Measurements from ENCODE around the gene UAP1L1. TPM values are rescaled to one million over a fixed set of nuclear protein-coding genes. Genes with fewer than 3 reads are reported as not detected.

UAP1L1 gene
- total and polyA plus RNA-seq, 2 experiments from 2014 or later = 2.5 to 8.1 TPM

DNA sequence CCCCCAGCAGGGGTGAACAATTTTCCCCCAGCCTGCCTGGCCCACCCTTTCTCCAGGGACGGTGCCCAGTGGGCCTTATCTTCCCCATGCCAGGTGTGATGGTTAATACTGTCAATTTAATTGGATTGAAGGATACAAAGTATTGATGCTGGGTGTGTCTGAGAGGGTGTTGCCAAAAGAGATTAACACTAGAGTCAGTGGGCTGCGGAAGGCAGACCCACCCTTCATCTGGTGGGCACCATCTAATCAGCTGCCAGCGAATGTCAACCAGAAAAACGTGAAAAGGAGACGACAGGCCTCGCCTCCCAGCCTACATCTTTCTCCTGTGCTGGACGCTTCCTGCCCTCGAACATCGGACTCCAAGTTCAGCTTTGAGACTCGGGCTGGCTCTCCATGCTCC lies 39.8 kb upstream of the UAP1L1 start:
- Histone ChIP-seq H3K4me3 (no peak overlapping the region), H3K36me3 (ENCODE audit: insufficient read depth) (no peaks in the 10 kb centered on the region), H3K27ac (ENCODE audit: low read depth) (no peak overlapping the region), H3F3A (replicated peaks; ENCODE audit: low read depth) (no peaks in the 10 kb centered on the region), H3K9me2 (ENCODE audit: insufficient read depth) (no peaks in the 10 kb centered on the region), H3K4me2 (no peak overlapping the region), H2AFZ (no peak overlapping the region), H3K27me3 (ENCODE audit: insufficient read depth) (no peaks in the 10 kb centered on the region), H3K4me1 (ENCODE audit: insufficient read depth) (no peaks in the 10 kb centered on the region), H3K79me2 (replicated peaks; ENCODE audit: insufficient read depth) (no peaks in the 10 kb centered on the region), H4K20me1 (replicated peaks; ENCODE audit: insufficient read depth) (no peaks in the 10 kb centered on the region)
- Mint-ChIP-seq H3K27ac (no peak overlapping the region), H3K27me3 (ENCODE audit: insufficient read depth, low read depth, poor library complexity) (peaks cover 8% of the 10 kb centered on the region), H3K4me3 (no peak overlapping the region), H3K36me3 (ENCODE audit: low read depth) (no peaks in the 10 kb centered on the region; the same call in 2 of the 3 replicates), H3K4me1 (no peaks in the 10 kb centered on the region), H3K9me3 (no peaks in the 10 kb centered on the region)
- no peak for DNase-seq (ENCODE audit: low spot score)
- no peak for ATAC-seq
- TF ChIP-seq, protein P1, sequence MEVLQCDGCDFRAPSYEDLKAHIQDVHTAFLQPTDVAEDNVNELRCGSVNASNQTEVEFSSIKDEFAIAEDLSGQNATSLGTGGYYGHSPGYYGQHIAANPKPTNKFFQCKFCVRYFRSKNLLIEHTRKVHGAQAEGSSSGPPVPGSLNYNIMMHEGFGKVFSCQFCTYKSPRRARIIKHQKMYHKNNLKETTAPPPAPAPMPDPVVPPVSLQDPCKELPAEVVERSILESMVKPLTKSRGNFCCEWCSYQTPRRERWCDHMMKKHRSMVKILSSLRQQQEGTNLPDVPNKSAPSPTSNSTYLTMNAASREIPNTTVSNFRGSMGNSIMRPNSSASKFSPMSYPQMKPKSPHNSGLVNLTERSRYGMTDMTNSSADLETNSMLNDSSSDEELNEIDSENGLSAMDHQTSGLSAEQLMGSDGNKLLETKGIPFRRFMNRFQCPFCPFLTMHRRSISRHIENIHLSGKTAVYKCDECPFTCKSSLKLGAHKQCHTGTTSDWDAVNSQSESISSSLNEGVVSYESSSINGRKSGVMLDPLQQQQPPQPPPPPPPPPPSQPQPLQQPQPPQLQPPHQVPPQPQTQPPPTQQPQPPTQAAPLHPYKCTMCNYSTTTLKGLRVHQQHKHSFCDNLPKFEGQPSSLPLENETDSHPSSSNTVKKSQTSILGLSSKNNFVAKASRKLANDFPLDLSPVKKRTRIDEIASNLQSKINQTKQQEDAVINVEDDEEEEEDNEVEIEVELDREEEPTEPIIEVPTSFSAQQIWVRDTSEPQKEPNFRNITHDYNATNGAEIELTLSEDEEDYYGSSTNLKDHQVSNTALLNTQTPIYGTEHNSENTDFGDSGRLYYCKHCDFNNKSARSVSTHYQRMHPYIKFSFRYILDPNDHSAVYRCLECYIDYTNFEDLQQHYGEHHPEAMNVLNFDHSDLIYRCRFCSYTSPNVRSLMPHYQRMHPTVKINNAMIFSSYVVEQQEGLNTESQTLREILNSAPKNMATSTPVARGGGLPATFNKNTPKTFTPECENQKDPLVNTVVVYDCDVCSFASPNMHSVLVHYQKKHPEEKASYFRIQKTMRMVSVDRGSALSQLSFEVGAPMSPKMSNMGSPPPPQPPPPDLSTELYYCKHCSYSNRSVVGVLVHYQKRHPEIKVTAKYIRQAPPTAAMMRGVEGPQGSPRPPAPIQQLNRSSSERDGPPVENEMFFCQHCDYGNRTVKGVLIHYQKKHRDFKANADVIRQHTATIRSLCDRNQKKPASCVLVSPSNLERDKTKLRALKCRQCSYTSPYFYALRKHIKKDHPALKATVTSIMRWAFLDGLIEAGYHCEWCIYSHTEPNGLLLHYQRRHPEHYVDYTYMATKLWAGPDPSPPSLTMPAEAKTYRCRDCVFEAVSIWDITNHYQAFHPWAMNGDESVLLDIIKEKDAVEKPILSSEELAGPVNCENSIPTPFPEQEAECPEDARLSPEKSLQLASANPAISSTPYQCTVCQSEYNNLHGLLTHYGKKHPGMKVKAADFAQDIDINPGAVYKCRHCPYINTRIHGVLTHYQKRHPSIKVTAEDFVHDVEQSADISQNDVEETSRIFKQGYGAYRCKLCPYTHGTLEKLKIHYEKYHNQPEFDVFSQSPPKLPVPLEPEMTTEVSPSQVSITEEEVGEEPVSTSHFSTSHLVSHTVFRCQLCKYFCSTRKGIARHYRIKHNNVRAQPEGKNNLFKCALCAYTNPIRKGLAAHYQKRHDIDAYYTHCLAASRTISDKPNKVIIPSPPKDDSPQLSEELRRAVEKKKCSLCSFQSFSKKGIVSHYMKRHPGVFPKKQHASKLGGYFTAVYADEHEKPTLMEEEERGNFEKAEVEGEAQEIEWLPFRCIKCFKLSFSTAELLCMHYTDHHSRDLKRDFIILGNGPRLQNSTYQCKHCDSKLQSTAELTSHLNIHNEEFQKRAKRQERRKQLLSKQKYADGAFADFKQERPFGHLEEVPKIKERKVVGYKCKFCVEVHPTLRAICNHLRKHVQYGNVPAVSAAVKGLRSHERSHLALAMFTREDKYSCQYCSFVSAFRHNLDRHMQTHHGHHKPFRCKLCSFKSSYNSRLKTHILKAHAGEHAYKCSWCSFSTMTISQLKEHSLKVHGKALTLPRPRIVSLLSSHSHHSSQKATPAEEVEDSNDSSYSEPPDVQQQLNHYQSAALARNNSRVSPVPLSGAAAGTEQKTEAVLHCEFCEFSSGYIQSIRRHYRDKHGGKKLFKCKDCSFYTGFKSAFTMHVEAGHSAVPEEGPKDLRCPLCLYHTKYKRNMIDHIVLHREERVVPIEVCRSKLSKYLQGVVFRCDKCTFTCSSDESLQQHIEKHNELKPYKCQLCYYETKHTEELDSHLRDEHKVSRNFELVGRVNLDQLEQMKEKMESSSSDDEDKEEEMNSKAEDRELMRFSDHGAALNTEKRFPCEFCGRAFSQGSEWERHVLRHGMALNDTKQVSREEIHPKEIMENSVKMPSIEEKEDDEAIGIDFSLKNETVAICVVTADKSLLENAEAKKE (CRISPR knock-in tag; IDR thresholded peaks at IDR 0.05) = no peak
- no peak for TF ChIP-seq JUNB (IDR thresholded peaks at IDR 0.05; ENCODE audit: unreplicated experiment)
- no peak for TF ChIP-seq CREB1 (CRISPR knock-in tag; IDR thresholded peaks at IDR 0.05; ENCODE audit: low read depth)
- TF ChIP-seq ZNF114 (CRISPR knock-in tag; IDR thresholded peaks at IDR 0.05) = no peak
- TF ChIP-seq, protein P2, sequence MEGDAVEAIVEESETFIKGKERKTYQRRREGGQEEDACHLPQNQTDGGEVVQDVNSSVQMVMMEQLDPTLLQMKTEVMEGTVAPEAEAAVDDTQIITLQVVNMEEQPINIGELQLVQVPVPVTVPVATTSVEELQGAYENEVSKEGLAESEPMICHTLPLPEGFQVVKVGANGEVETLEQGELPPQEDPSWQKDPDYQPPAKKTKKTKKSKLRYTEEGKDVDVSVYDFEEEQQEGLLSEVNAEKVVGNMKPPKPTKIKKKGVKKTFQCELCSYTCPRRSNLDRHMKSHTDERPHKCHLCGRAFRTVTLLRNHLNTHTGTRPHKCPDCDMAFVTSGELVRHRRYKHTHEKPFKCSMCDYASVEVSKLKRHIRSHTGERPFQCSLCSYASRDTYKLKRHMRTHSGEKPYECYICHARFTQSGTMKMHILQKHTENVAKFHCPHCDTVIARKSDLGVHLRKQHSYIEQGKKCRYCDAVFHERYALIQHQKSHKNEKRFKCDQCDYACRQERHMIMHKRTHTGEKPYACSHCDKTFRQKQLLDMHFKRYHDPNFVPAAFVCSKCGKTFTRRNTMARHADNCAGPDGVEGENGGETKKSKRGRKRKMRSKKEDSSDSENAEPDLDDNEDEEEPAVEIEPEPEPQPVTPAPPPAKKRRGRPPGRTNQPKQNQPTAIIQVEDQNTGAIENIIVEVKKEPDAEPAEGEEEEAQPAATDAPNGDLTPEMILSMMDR (conservative IDR thresholded peaks at IDR 0.05; ENCODE audit: low read depth in 2 of 2) = no peak

Measured in GM23338 (cell line).